HG03575 (cell line): ENCODE measurements around the gene CAPN2.
"Not testable (repeated sequence)": the region's sequence is repeated elsewhere in the genome, so short reads cannot be mapped to it uniquely, and the experiment has no call there.

ENCODE experiments used
- ATAC-seq: cut with Tn5 transposase; IDR thresholded peaks from one replicate; pipeline ENCODE4 v1.9.1; 2021; ENCODE audit not compliant: unreplicated experiment, insufficient number of reproducible peaks, low FRiP score; ENCODE audit errors: extremely low read depth

The CAPN2 gene

GRCh38 chr1:223774134-223774814, 61.9 kb downstream of the CAPN2 start:
- no peak for ATAC-seq

GRCh38 chr1:223775054-223775453, 62.7 kb downstream of the CAPN2 start:
- ATAC-seq, result no peak

GRCh38 chr1:223775711-223776074, 63.4 kb downstream of the CAPN2 start:
- ATAC-seq, result no peak

GRCh38 chr1:223776075-223776814, 63.9 kb downstream of the CAPN2 start:
- no peak for ATAC-seq

GRCh38 chr1:223776826-223777454, 64.6 kb downstream of the CAPN2 start:
- no peak for ATAC-seq

GRCh38 chr1:223780318-223780717, 68.0 kb downstream of the CAPN2 start:
- ATAC-seq, result no peak

- no peak for ATAC-seq
Measured at GRCh38 chr1:223780949-223781348, 68.6 kb downstream of the CAPN2 start.

- no peak for ATAC-seq
Measured at GRCh38 chr1:223783676-223784075, 71.3 kb downstream of the CAPN2 start.

- no peak for ATAC-seq
Measured at GRCh38 chr1:223784541-223784940, 72.2 kb downstream of the CAPN2 start.

- no peak for ATAC-seq
Measured at GRCh38 chr1:223785808-223786207, 73.5 kb downstream of the CAPN2 start.

- no peak for ATAC-seq
Measured at GRCh38 chr1:223788746-223789415, 76.5 kb downstream of the CAPN2 start.

GRCh38 chr1:223792046-223792445, 79.7 kb downstream of the CAPN2 start:
- ATAC-seq, result no peak

GRCh38 chr1:223793716-223794115, 81.4 kb downstream of the CAPN2 start:
- no peak for ATAC-seq

GRCh38 chr1:223794136-223794880, 82.0 kb downstream of the CAPN2 start:
- no peak for ATAC-seq

GRCh38 chr1:223796210-223796609, 83.9 kb downstream of the CAPN2 start:
- ATAC-seq, result no peak

- no peak for ATAC-seq
Measured at GRCh38 chr1:223802032-223802431, 89.7 kb downstream of the CAPN2 start.

GRCh38 chr1:223802602-223803001, 90.3 kb downstream of the CAPN2 start:
- no peak for ATAC-seq

- ATAC-seq, result no peak
Measured at GRCh38 chr1:223803211-223803610, 90.9 kb downstream of the CAPN2 start.

GRCh38 chr1:223809905-223810304, 97.6 kb downstream of the CAPN2 start:
- not testable (repeated sequence) for ATAC-seq
